Endothelial cell (in vitro differentiated cells): ENCODE data around the gene LCN2. TPM values are rescaled to one million over a fixed set of nuclear protein-coding genes. Genes with fewer than 3 reads are reported as not detected.

Experiments
- DNase-seq: peaks from one replicate; pipeline ENCODE4 v3.0.0; 2021; ENCODE audit warnings: low spot score
- H3K27ac Mint-ChIP-seq: one replicate; pipeline ENCODE4 v1.8.0; 2021; ENCODE audit warnings: mixed read lengths, inconsistent platforms; ENCODE audit not compliant: unreplicated experiment
- H3K27me3 Mint-ChIP-seq: one replicate; pipeline ENCODE4 v1.8.0; 2021; ENCODE audit warnings: mild to moderate bottlenecking, moderate library complexity, mixed read lengths, inconsistent platforms; ENCODE audit not compliant: unreplicated experiment
- H3K36me3 Mint-ChIP-seq: one replicate; pipeline ENCODE4 v1.8.0; 2021; ENCODE audit warnings: mild to moderate bottlenecking, low read depth, mixed read lengths, inconsistent platforms; ENCODE audit not compliant: unreplicated experiment
- H3K4me1 Mint-ChIP-seq: one replicate; pipeline ENCODE4 v1.8.0; 2021; ENCODE audit warnings: mild to moderate bottlenecking, mixed read lengths, inconsistent platforms; ENCODE audit not compliant: unreplicated experiment
- H3K4me3 Mint-ChIP-seq: one replicate; pipeline ENCODE4 v1.8.0; 2021; ENCODE audit warnings: mild to moderate bottlenecking, mixed read lengths, inconsistent platforms; ENCODE audit not compliant: unreplicated experiment
- H3K9me3 Mint-ChIP-seq: one replicate; pipeline ENCODE4 v1.8.0; 2021; ENCODE audit warnings: mixed read lengths, inconsistent platforms; ENCODE audit not compliant: unreplicated experiment
- total RNA-seq: library from RNA; stranded (reverse); fragmentation: NEBNext Ultra II Directional; extraction: Animal tissue kit (Norgen Biotek cat#: 25700); gene quantifications from one replicate; pipeline ENCODE4 v1.2.1, GENCODE V29; 2021; ENCODE audit not compliant: unreplicated experiment
- TF ChIP-seq, protein P1 (sequence below): fragments of 200-600 bp; sonication (generic); IDR thresholded peaks from one replicate; pipeline ENCODE4 v1.5.0; 2021; ENCODE audit warnings: antibody characterized with exemption; ENCODE audit not compliant: unreplicated experiment

The LCN2 gene
- total RNA-seq, 1 donor from 2014 or later: not detected

DNA sequence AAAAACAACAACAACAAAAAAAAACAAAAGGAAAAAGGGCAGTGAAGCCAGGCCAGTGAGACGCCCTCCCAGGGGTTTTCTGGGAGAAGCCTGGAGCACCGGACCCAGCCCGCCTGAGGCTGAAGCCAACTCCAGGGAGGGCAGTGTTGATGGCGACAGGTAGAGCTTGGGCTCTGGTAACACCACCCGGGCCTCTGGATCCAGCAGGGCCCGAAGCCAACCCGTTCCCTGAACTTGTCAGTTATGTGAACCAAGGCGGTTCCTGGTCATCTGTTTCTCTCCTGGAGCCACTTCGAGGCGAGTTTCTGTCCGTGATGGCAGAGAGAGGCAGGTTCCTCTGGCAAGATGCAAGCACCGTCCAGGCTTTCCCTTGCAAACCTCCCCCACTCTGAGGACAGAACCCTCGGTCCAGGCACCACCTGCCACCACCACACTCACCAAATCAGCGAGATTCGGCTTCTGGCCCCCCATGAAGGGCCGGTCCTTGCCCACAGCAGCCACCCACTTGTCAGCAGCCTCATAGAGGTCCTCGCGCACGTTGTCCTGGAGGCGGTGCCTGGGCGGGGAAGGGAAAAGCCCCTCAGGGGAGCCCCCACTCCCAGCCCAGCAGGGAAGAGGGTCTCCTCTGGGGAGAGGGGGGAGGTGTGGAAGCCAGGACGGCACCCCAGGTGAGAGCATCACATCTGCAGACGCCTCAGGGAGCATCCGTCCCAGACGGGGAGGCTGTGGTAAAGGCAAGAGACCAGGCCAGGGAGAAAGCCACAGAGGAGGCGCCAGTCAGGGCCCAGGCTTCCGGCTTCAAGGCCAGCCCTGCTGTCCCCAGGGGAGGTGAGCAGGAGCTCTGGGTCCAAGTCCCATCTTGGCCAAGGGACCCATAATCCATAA is 27.1 kb upstream of the LCN2 start:
- no peak for DNase-seq
- TF ChIP-seq, protein P1, sequence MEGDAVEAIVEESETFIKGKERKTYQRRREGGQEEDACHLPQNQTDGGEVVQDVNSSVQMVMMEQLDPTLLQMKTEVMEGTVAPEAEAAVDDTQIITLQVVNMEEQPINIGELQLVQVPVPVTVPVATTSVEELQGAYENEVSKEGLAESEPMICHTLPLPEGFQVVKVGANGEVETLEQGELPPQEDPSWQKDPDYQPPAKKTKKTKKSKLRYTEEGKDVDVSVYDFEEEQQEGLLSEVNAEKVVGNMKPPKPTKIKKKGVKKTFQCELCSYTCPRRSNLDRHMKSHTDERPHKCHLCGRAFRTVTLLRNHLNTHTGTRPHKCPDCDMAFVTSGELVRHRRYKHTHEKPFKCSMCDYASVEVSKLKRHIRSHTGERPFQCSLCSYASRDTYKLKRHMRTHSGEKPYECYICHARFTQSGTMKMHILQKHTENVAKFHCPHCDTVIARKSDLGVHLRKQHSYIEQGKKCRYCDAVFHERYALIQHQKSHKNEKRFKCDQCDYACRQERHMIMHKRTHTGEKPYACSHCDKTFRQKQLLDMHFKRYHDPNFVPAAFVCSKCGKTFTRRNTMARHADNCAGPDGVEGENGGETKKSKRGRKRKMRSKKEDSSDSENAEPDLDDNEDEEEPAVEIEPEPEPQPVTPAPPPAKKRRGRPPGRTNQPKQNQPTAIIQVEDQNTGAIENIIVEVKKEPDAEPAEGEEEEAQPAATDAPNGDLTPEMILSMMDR: no peak
- Mint-ChIP-seq H3K9me3 (no peaks in the 10 kb centered on the region), H3K4me1 (peaks cover 11% of the 10 kb centered on the region), H3K4me3 (no peak overlapping the region), H3K36me3 (peaks cover 3% of the 10 kb centered on the region), H3K27me3 (peaks cover 2% of the 10 kb centered on the region), H3K27ac (no peak overlapping the region)

DNA sequence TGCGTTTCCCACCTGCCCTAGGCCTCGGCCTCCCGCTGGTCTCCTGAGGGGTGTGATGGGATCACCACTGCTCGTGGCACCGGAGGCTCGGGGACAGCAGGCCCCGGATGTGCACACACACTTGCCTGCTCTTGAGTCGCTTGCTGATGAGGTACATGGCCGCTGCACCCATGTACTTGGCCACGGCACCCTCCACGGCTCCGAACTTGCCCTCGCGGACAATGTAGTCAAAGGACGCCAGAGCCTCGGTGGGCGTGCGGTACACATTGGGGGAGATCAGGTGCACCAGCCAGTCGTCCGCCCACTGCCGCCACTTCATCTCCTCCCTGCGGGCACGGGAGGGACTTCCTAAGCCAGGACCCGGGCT is 26.5 kb upstream of the LCN2 start:
- H3K27me3 Mint-ChIP-seq: no peaks in the 10 kb centered on the region
- no peaks in the 10 kb centered on the region for H3K9me3 Mint-ChIP-seq
- H3K36me3 Mint-ChIP-seq: peaks cover 3% of the 10 kb centered on the region
- no peak for DNase-seq
- no peak overlapping the region for H3K27ac Mint-ChIP-seq
- H3K4me1 Mint-ChIP-seq: peaks cover 9% of the 10 kb centered on the region
- TF ChIP-seq, protein P1: no peak
- peak overlapping the region; percentile 56 for H3K4me3 Mint-ChIP-seq

DNA sequence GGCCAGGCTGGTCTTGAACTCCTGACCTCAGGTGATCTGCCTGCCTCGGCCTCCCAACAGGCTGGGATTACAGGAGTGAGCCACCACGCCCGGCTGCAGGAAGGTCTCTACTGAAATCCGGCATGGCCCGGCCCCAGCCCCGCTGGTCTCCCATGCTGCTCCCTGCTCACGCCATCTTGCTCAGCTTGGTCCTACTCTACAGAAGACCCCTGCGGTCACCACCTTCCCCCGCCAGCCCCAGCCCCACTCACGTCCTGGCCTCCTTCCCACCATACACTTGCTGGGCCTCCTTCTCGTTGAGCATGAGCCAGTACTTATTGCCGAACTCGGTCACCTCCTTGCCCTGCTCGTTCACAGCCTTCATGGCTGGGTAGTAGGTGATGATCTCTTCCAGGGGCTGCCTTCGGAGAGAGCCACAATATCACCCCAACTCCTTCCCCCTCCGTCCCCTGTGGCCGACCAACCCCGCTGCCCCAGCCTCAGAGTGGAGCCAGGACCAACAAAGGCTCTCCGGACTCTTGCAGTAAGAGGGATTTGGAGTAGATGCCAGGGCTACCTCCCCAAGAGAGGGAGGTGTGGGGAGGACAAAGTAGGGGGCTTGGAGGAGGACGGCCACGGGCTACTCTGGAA is 25.7 kb upstream of the LCN2 start:
- TF ChIP-seq, protein P1: no peak
- H3K27me3 Mint-ChIP-seq: no peaks in the 10 kb centered on the region
- H3K4me1 Mint-ChIP-seq: peaks cover 9% of the 10 kb centered on the region
- no peaks in the 10 kb centered on the region for H3K9me3 Mint-ChIP-seq
- no peak overlapping the region for H3K27ac Mint-ChIP-seq
- H3K4me3 Mint-ChIP-seq: no peak overlapping the region
- DNase-seq: no peak
- peaks cover 3% of the 10 kb centered on the region for H3K36me3 Mint-ChIP-seq

DNA sequence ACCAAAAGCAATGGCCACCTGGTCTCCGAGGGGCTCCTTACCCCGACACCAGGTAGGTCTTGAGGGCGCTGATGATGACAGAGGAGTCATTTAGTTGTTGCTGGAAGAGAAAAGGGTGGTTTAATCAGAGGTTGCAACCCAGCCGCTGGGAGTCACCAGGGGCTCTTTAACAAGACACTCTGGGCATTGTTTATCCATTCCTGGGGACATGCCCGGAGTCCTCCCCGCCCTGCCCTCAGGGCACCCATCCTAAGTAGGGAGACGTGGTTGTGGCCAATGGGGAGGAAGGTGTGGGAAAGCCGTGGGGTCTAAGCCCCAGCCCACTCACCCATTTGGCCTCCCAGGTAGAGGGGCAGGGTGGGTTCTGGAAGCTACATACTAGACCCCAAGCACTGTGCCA is 24.8 kb upstream of the LCN2 start:
- Mint-ChIP-seq H3K36me3 (peaks cover 3% of the 10 kb centered on the region), H3K4me3 (no peak overlapping the region)

More for the DNA sequence above, 24.8 kb upstream of the LCN2 start:
- Mint-ChIP-seq H3K9me3 (peaks cover 7% of the 10 kb centered on the region), H3K27me3 (peaks cover 3% of the 10 kb centered on the region), H3K4me1 (peaks cover 13% of the 10 kb centered on the region), H3K27ac (no peak overlapping the region)
- DNase-seq: no peak
- TF ChIP-seq, protein P1: no peak
